ENCODE data around the gene CYSRT1.

CYSRT1 gene

DNA sequence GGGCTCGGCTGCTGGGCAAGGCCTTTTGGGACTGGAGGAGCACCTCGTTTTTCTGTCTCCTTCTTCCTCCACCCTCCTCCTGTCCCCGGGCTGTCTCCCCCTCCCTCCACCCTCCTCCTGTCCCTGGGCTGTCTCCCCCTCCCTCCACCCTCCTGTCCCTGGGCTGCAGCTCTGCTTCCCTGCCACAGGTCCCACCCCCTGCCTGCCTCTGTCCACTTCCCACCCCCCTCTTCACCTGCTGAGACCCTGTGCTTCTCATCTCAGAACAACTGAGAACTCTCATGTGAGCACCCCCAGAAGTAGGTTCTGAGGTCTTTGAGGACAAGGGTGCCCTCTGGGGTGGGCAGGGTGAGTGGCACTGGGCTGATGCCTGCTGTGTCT, 46.7 kb downstream of the CYSRT1 start:
- no peak for DNase-seq (ENCODE audit: low read depth in 2 of 2)

DNA sequence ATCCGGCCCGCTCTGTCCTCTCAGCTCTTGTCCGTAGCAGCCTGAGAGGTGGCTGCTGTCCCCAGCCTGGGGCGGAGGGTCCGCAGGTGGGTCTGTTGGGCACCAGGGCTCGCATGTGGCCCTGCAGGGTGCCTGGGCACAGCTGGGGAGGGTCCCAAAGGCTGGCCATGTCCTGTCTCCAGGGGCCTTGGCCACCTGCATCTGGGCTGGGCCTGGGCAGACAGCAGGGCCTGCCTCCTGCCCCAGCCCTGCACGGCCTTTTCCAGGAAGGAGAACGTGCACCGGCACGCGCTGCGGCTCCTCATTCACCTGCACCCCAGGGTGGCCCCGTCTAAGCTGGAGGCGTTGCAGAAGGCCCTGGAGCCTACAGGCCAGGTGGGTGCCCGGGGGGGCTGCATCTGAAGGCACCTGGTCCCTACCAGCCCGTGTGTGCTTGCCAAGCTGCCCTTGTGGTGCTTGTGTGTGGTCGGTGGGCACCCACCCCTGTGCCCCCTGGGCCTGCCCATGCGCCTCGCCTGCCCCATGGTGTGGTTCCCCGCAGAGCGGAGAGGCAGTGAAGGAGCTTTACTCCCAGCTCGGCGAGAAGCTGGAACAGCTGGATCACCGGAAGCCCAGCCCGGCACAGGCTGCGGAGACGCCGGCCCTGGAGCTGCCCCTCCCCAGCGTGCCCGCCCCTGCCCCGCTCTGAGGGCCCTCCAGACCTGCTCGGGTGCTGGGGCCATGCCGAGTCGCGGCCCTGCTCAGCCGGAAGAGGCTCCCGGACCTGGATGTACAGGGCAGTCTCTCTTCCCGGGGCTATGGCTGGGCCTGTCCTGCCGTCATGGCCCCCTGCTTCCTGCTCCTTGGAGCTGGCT, 47.5 kb downstream of the CYSRT1 start:
- DNase-seq (ENCODE audit: low read depth in 2 of 2): no peak

DNA sequence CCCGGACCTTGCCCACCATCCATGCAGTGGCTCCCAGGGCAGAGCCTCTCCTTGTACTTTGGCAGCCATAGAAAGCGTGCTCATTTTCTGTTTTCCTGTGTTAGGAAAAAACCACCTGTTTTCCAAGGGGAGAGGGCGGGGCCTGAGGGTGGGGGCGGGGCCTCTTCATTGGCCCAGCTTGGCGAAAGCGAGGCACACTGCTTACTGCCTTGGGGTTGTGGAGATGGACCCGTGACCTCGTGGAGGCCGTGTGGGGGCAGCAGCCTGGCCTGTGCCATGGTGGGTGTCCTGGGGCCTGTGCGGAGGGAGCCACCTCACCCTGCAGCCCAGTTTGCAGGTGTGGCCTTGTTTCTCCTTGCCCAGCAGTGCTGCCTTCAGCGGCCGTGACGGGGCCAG, 48.1 kb downstream of the CYSRT1 start:
- DNase-seq (ENCODE audit: low read depth in 2 of 2): no peak

DNA sequence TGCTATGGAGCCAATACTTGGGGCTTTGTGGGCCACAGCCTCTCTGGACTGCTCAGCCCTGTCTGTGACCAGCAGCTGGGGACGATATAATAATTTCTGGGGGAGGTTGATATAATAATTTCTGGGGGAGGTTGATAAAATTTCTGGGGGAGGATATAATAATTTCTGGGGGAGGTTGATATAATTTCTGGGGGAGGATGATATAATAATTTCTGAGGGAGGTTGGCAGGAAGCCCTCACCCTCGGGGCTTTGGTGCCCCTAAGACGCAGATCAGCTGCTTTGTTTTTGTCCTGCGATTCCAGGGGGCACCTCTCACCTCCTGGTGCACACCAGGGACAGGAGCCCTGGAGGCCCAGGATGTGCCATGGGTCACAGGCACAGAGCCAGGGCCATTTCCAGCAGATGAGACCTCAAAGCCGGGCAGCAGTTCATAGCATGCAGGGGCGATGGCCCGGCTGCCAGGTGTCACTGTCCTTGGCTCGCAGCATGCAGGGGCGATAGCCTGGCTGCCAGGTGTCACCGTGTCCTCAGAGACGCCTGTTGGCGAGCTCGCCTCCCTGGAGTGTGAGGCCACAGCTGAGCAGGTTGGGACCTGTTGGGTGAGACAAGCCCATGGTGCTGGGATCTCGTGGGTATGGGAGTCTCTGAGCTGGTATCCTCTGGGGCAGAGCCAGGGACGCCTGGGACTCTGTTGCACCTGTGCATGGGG, 48.8 kb downstream of the CYSRT1 start:
- no peak for DNase-seq (ENCODE audit: low read depth in 2 of 2)

DNA sequence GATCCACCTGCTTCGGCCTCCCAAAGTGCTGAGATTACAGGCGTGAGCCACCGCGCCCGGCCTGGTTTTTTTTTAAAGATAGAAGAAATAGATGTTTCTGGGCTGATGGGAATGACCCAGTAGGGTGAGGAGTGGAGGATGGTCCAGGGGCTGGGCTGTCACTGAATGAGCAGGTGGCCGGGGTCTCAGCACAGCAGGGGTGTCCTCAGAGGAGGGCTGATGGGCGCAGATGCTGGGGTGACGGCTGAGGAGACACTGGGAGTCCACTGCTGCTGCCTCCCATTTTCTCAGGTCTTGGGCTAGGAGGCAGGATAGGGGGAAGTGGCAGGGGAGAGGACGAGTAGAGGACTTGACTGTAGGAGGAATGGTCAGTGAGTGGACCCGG, 50.2 kb downstream of the CYSRT1 start:
- no peak for DNase-seq (ENCODE audit: low read depth in 2 of 2)
